Measurements from ENCODE around the gene RASGRF2. TPM values are rescaled to one million over a fixed set of nuclear protein-coding genes. Genes with fewer than 3 reads are reported as not detected.

RASGRF2 gene
- total and polyA plus RNA-seq, 9 donors, result 0.40 to 0.95 (median 0.61) TPM

DNA sequence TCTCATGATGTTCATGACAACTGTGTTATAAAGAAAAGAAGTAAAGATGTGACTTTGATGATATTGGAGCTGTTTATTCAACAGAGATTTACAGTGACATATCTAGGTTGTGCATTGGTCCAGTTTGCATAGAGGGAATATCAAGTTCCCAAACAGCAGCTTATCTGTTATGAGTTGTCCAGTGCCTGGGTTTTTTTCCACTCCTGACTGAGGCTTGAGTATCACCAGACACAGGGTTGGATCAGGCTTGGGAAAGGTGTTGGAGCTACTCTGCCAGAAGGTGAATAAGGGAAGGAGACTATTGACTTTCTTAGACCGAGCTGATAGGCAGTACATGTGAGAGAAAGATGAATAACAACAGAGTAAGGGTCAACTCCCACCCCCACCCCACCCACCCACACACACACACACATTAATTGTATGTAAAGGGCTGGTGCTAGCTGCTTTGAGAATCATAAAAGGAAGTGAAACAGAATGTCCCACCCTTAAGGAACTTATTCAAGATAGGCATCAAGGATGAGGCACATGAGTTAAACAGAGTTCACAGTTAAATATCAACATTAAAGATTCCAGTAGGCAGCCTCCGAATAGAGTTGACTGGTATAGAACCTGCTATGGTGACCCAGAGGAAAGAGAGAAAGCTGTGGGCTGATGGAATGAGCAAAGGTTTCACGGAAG lies 33.0 kb upstream of the RASGRF2 start:
- Histone ChIP-seq H3K4me3 (ENCODE audit: low read length) (no peak overlapping the region), H3K4me1 (ENCODE audit: control insufficient read depth, insufficient read depth, low read length) (no peaks in the 10 kb centered on the region), H3K27ac (ENCODE audit: low read length) (no peak overlapping the region), H3K27me3 (ENCODE audit: control insufficient read depth, insufficient read depth, low read length) (no peaks in the 10 kb centered on the region), H3K36me3 (ENCODE audit: control insufficient read depth, insufficient read depth, low read length) (no peaks in the 10 kb centered on the region), H3K9me3 (replicated peaks; ENCODE audit: control insufficient read depth, low read depth, low read length) (no peaks in the 10 kb centered on the region)
- DNase-seq, result no peak
- 72% methylated on average over 2 of the region's 3 CpGs for WGBS (ENCODE audit: insufficient coverage)

- no CpG with 5 or more reads among the region's 2 CpGs for WGBS (ENCODE audit: insufficient coverage)
- H3K9me3 ChIP-seq (replicated peaks; ENCODE audit: control insufficient read depth, low read depth, low read length), result no peaks in the 10 kb centered on the region
- H3K27ac ChIP-seq (ENCODE audit: low read length), result no peak overlapping the region
- no peaks in the 10 kb centered on the region for H3K36me3 ChIP-seq (ENCODE audit: control insufficient read depth, insufficient read depth, low read length)
- no peak overlapping the region for H3K4me3 ChIP-seq (ENCODE audit: low read length)
- H3K4me1 ChIP-seq (ENCODE audit: control insufficient read depth, insufficient read depth, low read length), result no peaks in the 10 kb centered on the region
- H3K27me3 ChIP-seq (ENCODE audit: control insufficient read depth, insufficient read depth, low read length), result no peaks in the 10 kb centered on the region
- DNase-seq, result no peak
Measured at GRCh38 chr5:80928073-80928472, 32.1 kb upstream of the RASGRF2 start.

GRCh38 chr5:80930940-80931339 lies 29.2 kb upstream of the RASGRF2 start:
- WGBS (ENCODE audit: insufficient coverage), result 83% methylated on average over 1 of the region's 3 CpGs
- Histone ChIP-seq H3K9me3 (replicated peaks; ENCODE audit: control insufficient read depth, low read depth, low read length) (no peaks in the 10 kb centered on the region), H3K4me1 (ENCODE audit: control insufficient read depth, insufficient read depth, low read length) (no peaks in the 10 kb centered on the region), H3K27me3 (ENCODE audit: control insufficient read depth, insufficient read depth, low read length) (no peaks in the 10 kb centered on the region), H3K36me3 (ENCODE audit: control insufficient read depth, insufficient read depth, low read length) (no peaks in the 10 kb centered on the region), H3K4me3 (ENCODE audit: low read length) (no peak overlapping the region), H3K27ac (ENCODE audit: low read length) (no peak overlapping the region)
- no peak for DNase-seq

DNA sequence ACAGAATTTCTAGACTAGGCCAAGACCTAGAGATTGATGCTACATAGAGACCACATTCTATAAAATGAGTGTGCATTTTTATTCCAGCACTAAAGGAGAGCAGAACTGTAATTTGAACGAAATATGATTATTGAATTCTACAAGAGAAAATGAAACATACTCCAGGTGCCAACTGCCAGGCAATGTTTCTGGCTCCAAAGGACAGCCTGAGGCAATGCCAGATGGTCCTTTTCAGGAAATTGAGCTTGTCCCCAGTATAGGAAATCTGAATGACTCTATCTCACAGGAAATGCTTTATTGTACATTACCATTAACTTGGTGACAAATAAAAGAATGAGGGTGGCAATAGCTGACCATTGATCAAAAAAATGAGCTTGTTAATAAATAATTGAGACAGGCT lies 28.8 kb upstream of the RASGRF2 start:
- no peak for DNase-seq
- Histone ChIP-seq H3K36me3 (ENCODE audit: control insufficient read depth, insufficient read depth, low read length) (no peaks in the 10 kb centered on the region), H3K4me3 (ENCODE audit: low read length) (no peak overlapping the region), H3K27ac (ENCODE audit: low read length) (no peak overlapping the region), H3K4me1 (ENCODE audit: control insufficient read depth, insufficient read depth, low read length) (no peaks in the 10 kb centered on the region), H3K9me3 (replicated peaks; ENCODE audit: control insufficient read depth, low read depth, low read length) (no peaks in the 10 kb centered on the region), H3K27me3 (ENCODE audit: control insufficient read depth, insufficient read depth, low read length) (no peaks in the 10 kb centered on the region)
- WGBS (ENCODE audit: insufficient coverage), result no CpG with 5 or more reads among the region's 1 CpG

GRCh38 chr5:80933036-80933435 lies 27.1 kb upstream of the RASGRF2 start:
- no peaks in the 10 kb centered on the region for H3K9me3 ChIP-seq (replicated peaks; ENCODE audit: control insufficient read depth, low read depth, low read length)

DNA sequence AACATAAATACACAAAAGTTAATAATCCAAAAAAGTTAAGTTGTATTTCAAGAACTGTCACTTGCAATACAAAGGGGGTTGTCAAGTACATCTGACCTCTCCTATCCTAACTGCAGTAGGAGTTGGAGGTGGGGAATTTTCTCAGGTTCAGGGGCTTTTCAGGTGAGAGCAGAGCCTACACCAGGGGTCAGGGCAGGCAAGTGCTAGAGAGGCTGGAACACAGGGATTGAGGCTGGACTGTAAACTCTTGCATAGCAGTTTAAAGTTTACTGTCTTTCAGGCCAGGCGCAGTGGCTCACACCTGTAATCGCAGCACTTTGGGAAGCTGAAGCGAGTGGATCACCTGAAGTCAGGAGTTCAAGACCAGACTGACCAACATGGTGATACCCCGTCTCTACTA lies 25.4 kb upstream of the RASGRF2 start:
- no peak overlapping the region for H3K27ac ChIP-seq (ENCODE audit: low read length)
- 85% methylated on average over 4 of the region's 4 CpGs for WGBS (ENCODE audit: insufficient coverage)
- H3K4me1 ChIP-seq (ENCODE audit: control insufficient read depth, insufficient read depth, low read length), result peaks cover 2% of the 10 kb centered on the region
- H3K9me3 ChIP-seq (replicated peaks; ENCODE audit: control insufficient read depth, low read depth, low read length), result no peaks in the 10 kb centered on the region
- no peaks in the 10 kb centered on the region for H3K27me3 ChIP-seq (ENCODE audit: control insufficient read depth, insufficient read depth, low read length)
- no peak overlapping the region for H3K4me3 ChIP-seq (ENCODE audit: low read length)
- H3K36me3 ChIP-seq (ENCODE audit: control insufficient read depth, insufficient read depth, low read length), result no peaks in the 10 kb centered on the region
- DNase-seq, result no peak

More at GRCh38 chr5:80933036-80933435, 27.1 kb upstream of the RASGRF2 start:
- Histone ChIP-seq H3K27ac (ENCODE audit: low read length) (no peak overlapping the region), H3K4me1 (ENCODE audit: control insufficient read depth, insufficient read depth, low read length) (peaks cover 2% of the 10 kb centered on the region), H3K27me3 (ENCODE audit: control insufficient read depth, insufficient read depth, low read length) (no peaks in the 10 kb centered on the region), H3K36me3 (ENCODE audit: control insufficient read depth, insufficient read depth, low read length) (no peaks in the 10 kb centered on the region), H3K4me3 (ENCODE audit: low read length) (no peak overlapping the region)
- WGBS (ENCODE audit: insufficient coverage), result no CpG with 5 or more reads among the region's 2 CpGs
- DNase-seq, result no peak

GRCh38 chr5:80935811-80936385 lies 24.3 kb upstream of the RASGRF2 start:
- Histone ChIP-seq H3K4me3 (ENCODE audit: low read length) (no peak overlapping the region), H3K4me1 (ENCODE audit: control insufficient read depth, insufficient read depth, low read length) (peaks cover 2% of the 10 kb centered on the region), H3K27me3 (ENCODE audit: control insufficient read depth, insufficient read depth, low read length) (no peaks in the 10 kb centered on the region), H3K36me3 (ENCODE audit: control insufficient read depth, insufficient read depth, low read length) (no peaks in the 10 kb centered on the region), H3K9me3 (replicated peaks; ENCODE audit: control insufficient read depth, low read depth, low read length) (no peaks in the 10 kb centered on the region), H3K27ac (ENCODE audit: low read length) (no peak overlapping the region)
- no peak for DNase-seq
- 92% methylated on average over 1 of the region's 3 CpGs for WGBS (ENCODE audit: insufficient coverage)

GRCh38 chr5:80936881-80937280 lies 23.3 kb upstream of the RASGRF2 start:
- DNase-seq, result no peak
- no peaks in the 10 kb centered on the region for H3K27me3 ChIP-seq (ENCODE audit: control insufficient read depth, insufficient read depth, low read length)
- no peaks in the 10 kb centered on the region for H3K9me3 ChIP-seq (replicated peaks; ENCODE audit: control insufficient read depth, low read depth, low read length)
- WGBS (ENCODE audit: insufficient coverage), result 69% methylated on average over 2 of the region's 3 CpGs
- H3K4me3 ChIP-seq (ENCODE audit: low read length), result no peak overlapping the region
- no peak overlapping the region for H3K27ac ChIP-seq (ENCODE audit: low read length)
- no peaks in the 10 kb centered on the region for H3K36me3 ChIP-seq (ENCODE audit: control insufficient read depth, insufficient read depth, low read length)
- peaks cover 2% of the 10 kb centered on the region for H3K4me1 ChIP-seq (ENCODE audit: control insufficient read depth, insufficient read depth, low read length)

DNA sequence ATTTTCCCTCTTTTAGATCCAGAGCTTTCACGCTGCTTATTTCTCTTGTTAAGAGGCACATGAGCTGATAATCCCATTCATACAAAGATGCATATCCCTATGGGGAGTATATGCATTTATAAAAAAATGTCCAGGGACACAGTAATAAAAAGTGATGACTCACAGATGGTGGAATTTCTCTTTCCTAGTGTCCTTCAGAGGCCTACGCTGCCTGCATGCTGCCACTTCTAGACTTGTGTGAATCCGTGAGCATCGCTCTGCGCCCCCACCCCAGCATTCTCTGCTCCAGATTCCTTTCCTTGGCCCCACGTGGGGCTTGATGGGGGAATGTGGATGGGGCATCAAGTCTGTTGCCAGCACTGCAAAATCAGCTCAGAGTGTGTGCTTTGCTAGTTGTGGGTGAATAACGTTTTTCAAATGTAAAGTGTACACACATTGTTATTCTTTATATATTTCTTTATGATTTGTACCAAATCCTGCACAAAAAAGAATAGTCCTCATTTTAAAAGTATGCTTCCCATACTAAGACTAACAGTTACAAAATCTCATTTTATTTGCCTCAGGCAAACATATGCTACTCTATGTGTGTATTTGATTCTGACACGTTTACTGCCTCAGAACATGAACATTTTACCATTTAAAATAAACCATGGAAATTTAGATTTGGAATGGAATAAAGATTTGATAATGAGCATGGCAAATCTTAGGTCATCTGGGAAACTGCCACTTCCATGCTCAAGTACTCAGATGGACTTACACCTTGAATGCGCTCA lies 22.4 kb upstream of the RASGRF2 start:
- WGBS (ENCODE audit: insufficient coverage), result no CpG with 5 or more reads among the region's 9 CpGs
- Histone ChIP-seq H3K36me3 (ENCODE audit: control insufficient read depth, insufficient read depth, low read length) (no peaks in the 10 kb centered on the region), H3K4me3 (ENCODE audit: low read length) (no peak overlapping the region), H3K4me1 (ENCODE audit: control insufficient read depth, insufficient read depth, low read length) (peaks cover 2% of the 10 kb centered on the region), H3K9me3 (replicated peaks; ENCODE audit: control insufficient read depth, low read depth, low read length) (no peaks in the 10 kb centered on the region), H3K27me3 (ENCODE audit: control insufficient read depth, insufficient read depth, low read length) (no peaks in the 10 kb centered on the region), H3K27ac (ENCODE audit: low read length) (no peak overlapping the region)
- no peak for DNase-seq

- no CpG with 5 or more reads among the region's 1 CpG for WGBS (ENCODE audit: insufficient coverage)
- H3K4me3 ChIP-seq (ENCODE audit: low read length), result no peak overlapping the region
Measured at GRCh38 chr5:80941496-80941895, 18.7 kb upstream of the RASGRF2 start.

More at GRCh38 chr5:80941496-80941895, 18.7 kb upstream of the RASGRF2 start:
- no peaks in the 10 kb centered on the region for H3K36me3 ChIP-seq (ENCODE audit: control insufficient read depth, insufficient read depth, low read length)
- H3K27me3 ChIP-seq (ENCODE audit: control insufficient read depth, insufficient read depth, low read length), result no peaks in the 10 kb centered on the region
- peaks cover 2% of the 10 kb centered on the region for H3K4me1 ChIP-seq (ENCODE audit: control insufficient read depth, insufficient read depth, low read length)
- H3K9me3 ChIP-seq (replicated peaks; ENCODE audit: control insufficient read depth, low read depth, low read length), result no peaks in the 10 kb centered on the region
- no peak overlapping the region for H3K27ac ChIP-seq (ENCODE audit: low read length)
- DNase-seq, result no peak

Data from muscle of leg (tissue), 11 donors.